Measurements from ENCODE around the gene CUZD1. TPM values are rescaled to one million over a fixed set of nuclear protein-coding genes. Genes with fewer than 3 reads are reported as not detected.

CUZD1 gene
- polyA plus RNA-seq, 1 of the 3 experiments (the other 2 are of a cell fraction): 0.89 TPM

- no peak for TF ChIP-seq REST (IDR thresholded peaks at IDR 0.05; ENCODE audit: low read depth, low read length)
- TF ChIP-seq SIN3A (IDR thresholded peaks at IDR 0.05; ENCODE audit: borderline replicate concordance, low read depth, low read length): peak; percentile 78; the same call in 1 of the 2 replicates
- no peak for TF ChIP-seq ZBTB33 (IDR thresholded peaks at IDR 0.05; ENCODE audit: borderline replicate concordance, low read depth)
- TF ChIP-seq USF2 (IDR thresholded peaks at IDR 0.05; ENCODE audit: borderline replicate concordance, low read depth, low read length): no peak
- TF ChIP-seq MEF2A (IDR thresholded peaks at IDR 0.05; ENCODE audit: borderline replicate concordance, low read depth): no peak
- peak; percentile 2 for TF ChIP-seq CHD2 (IDR thresholded peaks at IDR 0.05; ENCODE audit: low read length, partially characterized antibody)
Measured at GRCh38 chr10:122879339-122880273, 33.9 kb upstream of the CUZD1 start, which contains the start of gene FAM24B (continued).

GRCh38 chr10:122878799-122879338 lies 33.2 kb upstream of the CUZD1 start:
- Histone ChIP-seq H3K9me2 (no peaks in the 10 kb centered on the region), H4K20me1 (ENCODE audit: insufficient read depth) (no peaks in the 10 kb centered on the region), H3K4me3 (ENCODE audit: low read depth in 2 of 2, low read length in 1 of 2) (peak overlapping the region; percentile 63 to 66), H3K4me2 (peak overlapping the region; percentile 89), H3K79me2 (ENCODE audit: insufficient read depth) (peaks cover 52% of the 10 kb centered on the region), H3K4me1 (ENCODE audit: control insufficient read depth in 1 of 2, insufficient read depth in 2 of 2, low read depth in 1 of 2, low read length in 1 of 2) (peaks cover 0 to 12% of the 10 kb centered on the region in 2 experiments; a peak in 2 of 4 replicates), H3K36me3 (replicated peaks in 1 of 2; ENCODE audit: control insufficient read depth in 1 of 2, insufficient read depth in 2 of 2, low read length in 1 of 2) (no peaks in the 10 kb centered on the region), H3K9me3 (no peaks in the 10 kb centered on the region), H3K27ac (ENCODE audit: low read depth in 2 of 2, low read length in 1 of 2) (peak overlapping the region; percentile 57 to 79), H3K9ac (peak overlapping the region; percentile 60), H2AFZ (ENCODE audit: low read depth) (peak overlapping the region; percentile 78; the same call in 1 of the 2 replicates), H3F3A (replicated peaks; ENCODE audit: insufficient read depth) (no peaks in the 10 kb centered on the region), H3K27me3 (ENCODE audit: insufficient read depth) (no peaks in the 10 kb centered on the region)
- TF ChIP-seq YY1 (IDR thresholded peaks at IDR 0.05; ENCODE audit: low read depth): no peak
- peak; percentile 18; the same call in 1 of the 2 replicates for TF ChIP-seq FOXJ3 (CRISPR knock-in tag; IDR thresholded peaks at IDR 0.05)
- 0 out of 2 replicates have a peak, but pooled peaks have one; percentile 12 for TF ChIP-seq ELF1 (IDR thresholded peaks at IDR 0.05)
- TF ChIP-seq CHD2 (IDR thresholded peaks at IDR 0.05; ENCODE audit: low read length, partially characterized antibody): peak; percentile 43
- DNase-seq: peak; percentile 21
- WGBS (ENCODE audit: low lambda C conversion rate): 38% methylated on average over 14 of the region's 14 CpGs
- ChIA-PET CTCF (no interaction called here), POLR2A (no interaction called here)

All from SK-N-SH (cell line).